GM12878 (cell line): ENCODE results near the gene SGCD. TPM values are rescaled to one million over a fixed set of nuclear protein-coding genes. Genes with fewer than 3 reads are reported as not detected.

Experiments used
- ATAC-seq: fragments of 200-7000 bp; cut with Tn5 transposase; 3 replicates; pipeline ENCODE4 v1.9.1; 2020; ENCODE audit warnings: mild to moderate bottlenecking, moderate library complexity
- BruUV-seq: library from RNA; stranded (reverse); fragments of 400-500 nt; replicated peaks from 2 replicates; lab custom pipeline; 2021; lab: Mats Ljungman, UMichigan
- CTCF ChIA-PET: fragments of 300-600 bp; sonication (Branson Sonifier 250); formaldehyde crosslinking; extraction: SDS; loops from one replicate; lab custom pipeline; 2021; ENCODE audit warnings: inconsistent platforms; lab: Yijun Ruan, JAX
- POLR2A ChIA-PET: fragments of 350-600 bp; formaldehyde crosslinking; extraction: SDS; loops from one replicate; lab custom pipeline; 2021; ENCODE audit warnings: inconsistent platforms; lab: Charles Lee
- RAD21 ChIA-PET: fragments of 300-600 bp; sonication (Branson Sonifier 250); formaldehyde crosslinking; loops from one replicate; lab custom pipeline; 2023; ENCODE audit warnings: antibody characterized with exemption; ENCODE audit not compliant: unreplicated experiment; lab: Charles Lee
- SMC1A ChIA-PET: fragments of 300-600 bp; sonication (Branson Sonifier 250); formaldehyde crosslinking; loops from one replicate; lab custom pipeline; 2023; ENCODE audit not compliant: unreplicated experiment, uncharacterized antibody; lab: Charles Lee
- DNase-seq: peaks from one replicate; pipeline ENCODE4 v3.0.0-alpha.2; 2011; ENCODE audit warnings: low read depth, low spot score
- FAIRE-seq: peaks from 3 replicates; lab custom pipeline; 2011; peaks lifted over from hg19 to GRCh38; lab: Jason Lieb, UNC
- H2AFZ ChIP-seq: 2 replicates; pipeline ENCODE4 v1.6.0; 2011; ENCODE audit warnings: low read depth, low read length, control low read depth; ENCODE audit not compliant: control insufficient read depth
- H3K27ac ChIP-seq: 2 replicates; pipeline ENCODE4 v1.5.1; 2011; ENCODE audit warnings: control low read depth; ENCODE audit not compliant: control insufficient read depth, insufficient read depth
- H3K27me3 ChIP-seq, 2 experiments: replicated peaks in 1 of 2; 2 replicates each; pipeline versions ENCODE4 v1.6.0 to v1.6.1; 2011; ENCODE audit warnings: low read length in 1 of 2; ENCODE audit not compliant: control insufficient read depth in 2 of 2, insufficient read depth in 2 of 2
- H3K36me3 ChIP-seq, 2 experiments: 2 replicates each; pipeline ENCODE4 v1.5.1; 2011; ENCODE audit warnings: low read length in 1 of 2; ENCODE audit not compliant: control insufficient read depth in 2 of 2, insufficient read depth in 2 of 2
- H3K4me1 ChIP-seq: 2 replicates; pipeline ENCODE4 v1.6.1; 2011; ENCODE audit warnings: mild to moderate bottlenecking, low read length, moderate library complexity, mixed read lengths; ENCODE audit not compliant: control insufficient read depth, insufficient read depth
- H3K4me2 ChIP-seq: 2 replicates; pipeline ENCODE4 v1.6.0; 2011; ENCODE audit warnings: control low read depth; ENCODE audit not compliant: control insufficient read depth, insufficient read depth
- H3K4me3 ChIP-seq: fragments of 200-600 bp; sonication (generic); 2 replicates; pipeline ENCODE4 v1.5.1; 2016
- H3K79me2 ChIP-seq: 2 replicates; pipeline ENCODE4 v1.6.0; 2011; ENCODE audit warnings: low read length; ENCODE audit not compliant: control insufficient read depth, insufficient read depth
- H3K9ac ChIP-seq: 2 replicates; pipeline ENCODE4 v1.8.0; 2011; ENCODE audit warnings: low read length, control low read depth, mixed read lengths; ENCODE audit not compliant: control insufficient read depth, insufficient read depth
- H3K9me3 ChIP-seq: replicated peaks from 3 replicates; pipeline ENCODE4 v1.5.1; 2011; ENCODE audit warnings: mild to moderate bottlenecking, low read length; ENCODE audit not compliant: control insufficient read depth, insufficient read depth
- H4K20me1 ChIP-seq: 2 replicates; pipeline ENCODE4 v1.6.0; 2011; ENCODE audit not compliant: control insufficient read depth, insufficient read depth
- ASH2L ChIP-seq: fragments of 300-600, 200-600 bp; sonication (generic); IDR thresholded peaks from 2 replicates; pipeline ENCODE4 v1.6.1; 2017; ENCODE audit warnings: low read depth, mild to moderate bottlenecking, borderline replicate concordance
- BRCA1 ChIP-seq: IDR thresholded peaks from 2 replicates; pipeline ENCODE4 v1.6.1; 2011; ENCODE audit warnings: low read depth, low read length, improper control_type of control experiment
- CBFB ChIP-seq: IDR thresholded peaks from 2 replicates; pipeline ENCODE4 v1.6.1; 2016; ENCODE audit warnings: antibody characterized with exemption, low read depth
- GABPA ChIP-seq: IDR thresholded peaks from 2 replicates; pipeline ENCODE4 v1.6.1; 2014; ENCODE audit warnings: antibody characterized with exemption, low read depth, mild to moderate bottlenecking, inconsistent platforms
- MYB ChIP-seq: fragments of 150-350 bp; IDR thresholded peaks from 2 replicates; pipeline ENCODE4 v1.6.1; 2014; ENCODE audit warnings: mild to moderate bottlenecking, low read depth, low read length, borderline replicate concordance
- PAX8 ChIP-seq: fragments of 450-650 bp; IDR thresholded peaks from 2 replicates; pipeline ENCODE4 v1.6.1; 2017; ENCODE audit warnings: mild to moderate bottlenecking, moderate library complexity
- RAD51 ChIP-seq: fragments of 450-650 bp; IDR thresholded peaks from 2 replicates; pipeline ENCODE4 v1.6.1; 2016; ENCODE audit warnings: moderate library complexity, mild to moderate bottlenecking, inconsistent platforms
- SIX5 ChIP-seq: IDR thresholded peaks from 2 replicates; pipeline ENCODE4 v1.6.1; 2011; ENCODE audit warnings: mild to moderate bottlenecking, low read depth, low read length, moderate library complexity; ENCODE audit not compliant: severe bottlenecking
- SRF ChIP-seq, 2 experiments: IDR thresholded peaks; 2 replicates each; pipeline ENCODE4 v1.6.1; 2011; ENCODE audit warnings: low read depth in 2 of 2, low read length in 2 of 2, mild to moderate bottlenecking in 1 of 2, moderate library complexity in 1 of 2
- SUZ12 ChIP-seq: fragments of 200-600 bp; sonication (generic); IDR thresholded peaks from one replicate; pipeline ENCODE4 v1.6.1; 2018; ENCODE audit warnings: antibody characterized with exemption, mild to moderate bottlenecking; ENCODE audit not compliant: unreplicated experiment
- WGBS: methylation state at CpG from one replicate; pipeline ENCODE4 v1.1.6; 2016; ENCODE audit warnings: low lambda C conversion rate; ENCODE audit not compliant: insufficient replicate concordance, insufficient coverage; ENCODE audit errors: missing lambda C conversion rate; 5-methylcytosine and 5-hydroxymethylcytosine counted together
- in situ Hi-C: fragments of 300-500 bp; cut with MboI; formaldehyde crosslinking; loops from 9 replicates; pipeline ENCODE4 v1.14.3; 2018; ENCODE audit warnings: mixed read lengths
- intact Hi-C: fragments of 100-400 bp; cut with micrococcal nuclease; formaldehyde crosslinking; loops from one replicate; pipeline ENCODE4 v1.14.2; 2022; ENCODE audit not compliant: unreplicated experiment
- polyA plus RNA-seq, 11 experiments: library from polyadenylated mRNA; depleted of rRNA in 4 of 11; unstranded in 6 of 11; stranded (reverse) in 5 of 11; fragments of >200 nt; fragmentation: Nextera tagmentation in 4 of 11; fragmentation: Illumina TruSeq in 1 of 11; extraction: Ambion mirVana in 4 of 11; extraction: Trizol in 1 of 11; gene quantifications; 1 replicate in 1 of 11; 2 replicates in 10 of 11; pipeline versions ENCODE4 v1.2.1 to v1.2.3, GENCODE V29; 2011 to 2016; ENCODE audit warnings: inconsistent platforms in 2 of 11, missing spikeins in 2 of 11, low read depth in 1 of 11
- total RNA-seq, 4 experiments: library from RNA; depleted of rRNA in 3 of 4; stranded (reverse); fragments of >200 nt in 3 of 4; fragmentation: Illumina TruSeq in 1 of 4; extraction: Trizol in 1 of 4; gene quantifications; 2 replicates each; pipeline versions ENCODE4 v1.2.1 to v1.2.3, GENCODE V29; 2013 to 2021
- TF ChIP-seq, protein P1 (sequence below): IDR thresholded peaks from 2 replicates; pipeline ENCODE4 v1.6.1; 2011; ENCODE audit warnings: mild to moderate bottlenecking, low read depth, low read length, moderate library complexity; ENCODE audit not compliant: insufficient replicate concordance
- TF ChIP-seq, protein P2 (sequence below): fragments of 450-650 bp; IDR thresholded peaks from 2 replicates; pipeline ENCODE4 v1.6.1; 2017; ENCODE audit warnings: mild to moderate bottlenecking, low read depth, inconsistent platforms; ENCODE audit not compliant: poor library complexity, severe bottlenecking
- TF ChIP-seq, protein P3 (sequence below): fragments of 450-650 bp; IDR thresholded peaks from 2 replicates; pipeline ENCODE4 v1.6.1; 2016; ENCODE audit warnings: mild to moderate bottlenecking
- TF ChIP-seq, protein P4 (sequence below): fragments of 450-650 bp; conservative IDR thresholded peaks from 2 replicates; pipeline ENCODE4 v1.6.1; 2017; ENCODE audit warnings: mild to moderate bottlenecking, moderate library complexity

Gene SGCD
- total and polyA plus RNA-seq, 10 of the 15 experiments (the other 5 are each of a cell fraction or from before 2014, with no cell fraction given): 0.06 TPM; not detected in 9

DNA sequence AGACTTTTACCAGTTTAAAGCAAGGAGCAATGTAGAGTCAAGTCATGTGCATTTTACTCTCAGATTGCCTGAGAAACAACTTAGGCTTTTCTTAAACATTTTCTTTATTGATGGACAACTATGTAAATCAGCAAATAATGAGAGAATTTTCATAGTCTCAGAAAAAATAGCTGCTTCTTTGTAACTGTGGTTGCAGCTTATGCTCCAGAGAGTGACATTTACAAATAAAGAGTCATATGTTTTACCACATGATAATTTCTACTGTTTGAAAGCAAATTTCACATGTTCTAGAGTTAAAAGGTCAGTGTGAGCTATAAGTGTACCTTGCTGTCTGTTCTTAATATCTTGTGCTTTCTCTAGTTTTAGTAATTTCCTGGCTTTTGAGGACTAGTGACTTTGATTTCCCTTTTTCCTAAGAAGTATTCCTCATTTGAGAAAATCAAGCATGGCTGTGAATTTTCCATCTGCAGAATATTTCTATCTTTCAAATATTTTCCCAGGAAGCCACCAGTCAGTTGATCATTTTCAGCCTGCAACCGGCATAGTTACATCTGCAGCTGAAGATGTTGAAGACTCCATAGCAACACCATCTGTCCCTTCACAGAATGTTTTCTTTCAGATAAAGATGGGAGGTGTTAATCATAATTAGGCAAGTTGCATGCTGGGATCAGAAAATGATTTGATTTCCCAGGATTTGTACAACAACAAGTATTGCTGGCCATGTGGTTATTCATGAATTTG, 229.9 kb downstream of the SGCD start (continued):
- no peak for TF ChIP-seq MYB
- no peak for TF ChIP-seq SUZ12
- no peak for TF ChIP-seq PAX8
- TF ChIP-seq SIX5: no peak
- TF ChIP-seq, all 136 proteins: peak for 0

DNA sequence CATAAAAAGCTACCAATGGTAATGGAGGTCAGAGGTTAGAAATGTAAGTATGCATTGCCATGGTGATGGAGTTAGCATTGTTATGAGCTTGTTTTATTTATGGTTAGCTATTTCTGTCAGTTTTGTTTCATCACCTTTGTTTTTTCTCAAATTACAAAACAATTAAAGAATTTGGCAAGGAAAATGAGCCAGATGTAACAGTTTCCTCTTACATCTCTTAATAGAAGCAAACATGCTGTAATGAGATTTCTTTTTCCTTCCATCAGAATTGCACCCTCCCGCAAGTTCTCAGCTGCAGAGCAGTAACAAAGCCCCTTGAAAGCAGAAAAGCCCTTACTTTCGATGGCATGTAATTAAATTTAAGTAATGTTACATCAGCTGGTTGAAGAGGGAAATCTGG, 233.0 kb downstream of the SGCD start:
- no peaks in the 10 kb centered on the region for H3K79me2 ChIP-seq
- in situ Hi-C loops (no loop called here), intact Hi-C loops (no loop called here)
- BruUV-seq: no TSS peak
- FAIRE-seq: no peak
- no peaks in the 10 kb centered on the region for H4K20me1 ChIP-seq
- ChIA-PET POLR2A (no interaction called here), RAD21 (no interaction called here), SMC1A (no interaction called here), CTCF (interaction anchor here (1.3 kb wide), 1 partner anchor 10 kb away, joined by 3 read pairs; no protein-coding TSS in a partner anchor)
- no peaks in the 10 kb centered on the region for H3K36me3 ChIP-seq
- H3K4me1 ChIP-seq: no peaks in the 10 kb centered on the region
- no peak overlapping the region for H2AFZ ChIP-seq
- no peak overlapping the region for H3K27ac ChIP-seq
- H3K27me3 ChIP-seq: no peaks in the 10 kb centered on the region; a peak in 1 of 4 replicates
- no peaks in the 10 kb centered on the region for H3K9me3 ChIP-seq
- no peak overlapping the region for H3K4me3 ChIP-seq
- no peak overlapping the region for H3K9ac ChIP-seq
- 0% methylated on average over 2 of the region's 2 CpGs for WGBS
- no peak for ATAC-seq
- no peak overlapping the region for H3K4me2 ChIP-seq
- no peak for DNase-seq
- no peak for TF ChIP-seq GABPA
- TF ChIP-seq RAD51: no peak
- TF ChIP-seq SRF (IDR thresholded peaks at IDR 0.05; ENCODE audit: low read depth in 2 of 2, low read length in 2 of 2): no peak
- no peak for TF ChIP-seq BRCA1
- TF ChIP-seq CBFB: no peak
- TF ChIP-seq, protein P1, sequence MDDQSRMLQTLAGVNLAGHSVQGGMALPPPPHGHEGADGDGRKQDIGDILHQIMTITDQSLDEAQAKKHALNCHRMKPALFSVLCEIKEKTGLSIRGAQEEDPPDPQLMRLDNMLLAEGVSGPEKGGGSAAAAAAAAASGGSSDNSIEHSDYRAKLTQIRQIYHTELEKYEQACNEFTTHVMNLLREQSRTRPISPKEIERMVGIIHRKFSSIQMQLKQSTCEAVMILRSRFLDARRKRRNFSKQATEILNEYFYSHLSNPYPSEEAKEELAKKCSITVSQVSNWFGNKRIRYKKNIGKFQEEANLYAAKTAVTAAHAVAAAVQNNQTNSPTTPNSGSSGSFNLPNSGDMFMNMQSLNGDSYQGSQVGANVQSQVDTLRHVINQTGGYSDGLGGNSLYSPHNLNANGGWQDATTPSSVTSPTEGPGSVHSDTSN: no peak
- TF ChIP-seq ASH2L: no peak
- TF ChIP-seq, protein P2, sequence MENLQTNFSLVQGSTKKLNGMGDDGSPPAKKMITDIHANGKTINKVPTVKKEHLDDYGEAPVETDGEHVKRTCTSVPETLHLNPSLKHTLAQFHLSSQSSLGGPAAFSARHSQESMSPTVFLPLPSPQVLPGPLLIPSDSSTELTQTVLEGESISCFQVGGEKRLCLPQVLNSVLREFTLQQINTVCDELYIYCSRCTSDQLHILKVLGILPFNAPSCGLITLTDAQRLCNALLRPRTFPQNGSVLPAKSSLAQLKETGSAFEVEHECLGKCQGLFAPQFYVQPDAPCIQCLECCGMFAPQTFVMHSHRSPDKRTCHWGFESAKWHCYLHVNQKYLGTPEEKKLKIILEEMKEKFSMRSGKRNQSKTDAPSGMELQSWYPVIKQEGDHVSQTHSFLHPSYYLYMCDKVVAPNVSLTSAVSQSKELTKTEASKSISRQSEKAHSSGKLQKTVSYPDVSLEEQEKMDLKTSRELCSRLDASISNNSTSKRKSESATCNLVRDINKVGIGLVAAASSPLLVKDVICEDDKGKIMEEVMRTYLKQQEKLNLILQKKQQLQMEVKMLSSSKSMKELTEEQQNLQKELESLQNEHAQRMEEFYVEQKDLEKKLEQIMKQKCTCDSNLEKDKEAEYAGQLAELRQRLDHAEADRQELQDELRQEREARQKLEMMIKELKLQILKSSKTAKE: no peak
- TF ChIP-seq, protein P3, sequence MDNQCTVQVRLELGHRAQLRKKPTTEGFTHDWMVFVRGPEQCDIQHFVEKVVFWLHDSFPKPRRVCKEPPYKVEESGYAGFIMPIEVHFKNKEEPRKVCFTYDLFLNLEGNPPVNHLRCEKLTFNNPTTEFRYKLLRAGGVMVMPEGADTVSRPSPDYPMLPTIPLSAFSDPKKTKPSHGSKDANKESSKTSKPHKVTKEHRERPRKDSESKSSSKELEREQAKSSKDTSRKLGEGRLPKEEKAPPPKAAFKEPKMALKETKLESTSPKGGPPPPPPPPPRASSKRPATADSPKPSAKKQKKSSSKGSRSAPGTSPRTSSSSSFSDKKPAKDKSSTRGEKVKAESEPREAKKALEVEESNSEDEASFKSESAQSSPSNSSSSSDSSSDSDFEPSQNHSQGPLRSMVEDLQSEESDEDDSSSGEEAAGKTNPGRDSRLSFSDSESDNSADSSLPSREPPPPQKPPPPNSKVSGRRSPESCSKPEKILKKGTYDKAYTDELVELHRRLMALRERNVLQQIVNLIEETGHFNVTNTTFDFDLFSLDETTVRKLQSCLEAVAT: no peak
- TF ChIP-seq, protein P4, sequence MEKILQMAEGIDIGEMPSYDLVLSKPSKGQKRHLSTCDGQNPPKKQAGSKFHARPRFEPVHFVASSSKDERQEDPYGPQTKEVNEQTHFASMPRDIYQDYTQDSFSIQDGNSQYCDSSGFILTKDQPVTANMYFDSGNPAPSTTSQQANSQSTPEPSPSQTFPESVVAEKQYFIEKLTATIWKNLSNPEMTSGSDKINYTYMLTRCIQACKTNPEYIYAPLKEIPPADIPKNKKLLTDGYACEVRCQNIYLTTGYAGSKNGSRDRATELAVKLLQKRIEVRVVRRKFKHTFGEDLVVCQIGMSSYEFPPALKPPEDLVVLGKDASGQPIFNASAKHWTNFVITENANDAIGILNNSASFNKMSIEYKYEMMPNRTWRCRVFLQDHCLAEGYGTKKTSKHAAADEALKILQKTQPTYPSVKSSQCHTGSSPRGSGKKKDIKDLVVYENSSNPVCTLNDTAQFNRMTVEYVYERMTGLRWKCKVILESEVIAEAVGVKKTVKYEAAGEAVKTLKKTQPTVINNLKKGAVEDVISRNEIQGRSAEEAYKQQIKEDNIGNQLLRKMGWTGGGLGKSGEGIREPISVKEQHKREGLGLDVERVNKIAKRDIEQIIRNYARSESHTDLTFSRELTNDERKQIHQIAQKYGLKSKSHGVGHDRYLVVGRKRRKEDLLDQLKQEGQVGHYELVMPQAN: no peak
